Stimulated activated CD4-positive, alpha-beta T cell treated with anti-CD3 and anti-CD28 coated beads, Interleukin-4, amount 100 ng/mL, for 1 hour (primary cell): ENCODE measurements around the gene C1QTNF3.
"Not testable (repeated sequence)": the region's sequence is repeated elsewhere in the genome, so short reads cannot be mapped to it uniquely, and the experiment has no call there.

Source experiments
- DNase-seq: peaks from one replicate; pipeline ENCODE4 v3.0.0-alpha.2; 2020

The C1QTNF3 gene, protein sequence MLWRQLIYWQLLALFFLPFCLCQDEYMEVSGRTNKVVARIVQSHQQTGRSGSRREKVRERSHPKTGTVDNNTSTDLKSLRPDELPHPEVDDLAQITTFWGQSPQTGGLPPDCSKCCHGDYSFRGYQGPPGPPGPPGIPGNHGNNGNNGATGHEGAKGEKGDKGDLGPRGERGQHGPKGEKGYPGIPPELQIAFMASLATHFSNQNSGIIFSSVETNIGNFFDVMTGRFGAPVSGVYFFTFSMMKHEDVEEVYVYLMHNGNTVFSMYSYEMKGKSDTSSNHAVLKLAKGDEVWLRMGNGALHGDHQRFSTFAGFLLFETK

DNA sequence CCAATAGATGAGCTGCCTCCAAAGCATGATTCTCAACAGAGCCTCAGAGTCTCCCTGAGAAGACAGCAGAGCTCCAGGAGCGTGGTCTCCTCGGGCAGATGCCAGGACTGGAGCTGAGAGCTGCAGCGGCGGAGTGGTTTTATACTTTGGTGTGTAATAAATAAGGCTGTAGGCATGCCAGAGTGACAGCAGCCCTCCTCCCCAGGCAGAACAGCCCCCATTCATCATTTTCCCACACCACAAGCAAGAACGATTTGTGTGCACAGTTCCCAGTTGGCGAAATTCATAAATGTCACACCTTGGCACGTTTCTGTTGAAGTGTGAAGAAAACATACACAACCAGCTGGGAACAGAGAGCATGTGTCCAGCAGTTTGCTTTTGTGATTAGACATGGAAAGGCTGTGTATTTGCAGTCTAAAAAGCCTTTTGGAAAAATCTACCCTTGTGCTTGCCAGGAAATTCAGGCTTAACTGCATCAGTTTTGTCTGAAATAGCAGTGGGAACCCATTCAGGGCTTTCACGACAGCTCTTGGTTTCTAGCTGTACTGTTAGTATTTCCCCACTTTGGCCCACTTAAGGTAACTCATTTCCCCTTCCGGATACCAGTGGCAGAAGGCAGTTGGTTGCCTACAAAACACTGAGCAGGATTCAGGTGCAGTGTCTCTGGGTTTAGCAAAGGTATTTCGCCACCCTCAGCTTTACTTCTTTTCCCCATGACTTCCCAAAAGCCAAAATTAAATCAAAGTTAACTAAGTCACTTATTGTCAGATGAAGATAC lies at the start of gene C1QTNF3:
Gene C1QTNF3 (minus strand): TSS at position 115 of the 778 bp plus-strand sequence. CDS start 88 bp downstream, at position 27.
- DNase-seq, result no peak

DNA sequence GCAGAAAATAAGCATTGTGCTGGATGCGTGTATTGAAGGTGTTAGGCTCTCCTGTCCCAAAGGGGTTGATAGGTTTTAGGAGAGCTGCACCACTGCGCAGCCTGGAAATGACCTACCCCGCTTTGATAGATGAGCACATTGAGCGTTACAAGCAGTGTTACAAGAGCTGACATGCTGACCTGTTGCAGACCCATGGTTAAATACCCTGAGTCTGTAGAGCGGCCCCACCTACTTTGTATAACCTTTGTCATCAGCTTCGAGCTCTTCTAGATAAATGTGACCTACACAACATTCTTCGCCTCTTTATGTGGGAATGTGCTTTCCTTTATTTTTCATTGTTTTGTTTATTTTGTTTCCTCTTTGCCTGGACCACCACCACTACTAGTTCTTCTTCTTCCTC lies 48.0 kb upstream of the C1QTNF3 start:
- DNase-seq, result not testable (repeated sequence)

DNA sequence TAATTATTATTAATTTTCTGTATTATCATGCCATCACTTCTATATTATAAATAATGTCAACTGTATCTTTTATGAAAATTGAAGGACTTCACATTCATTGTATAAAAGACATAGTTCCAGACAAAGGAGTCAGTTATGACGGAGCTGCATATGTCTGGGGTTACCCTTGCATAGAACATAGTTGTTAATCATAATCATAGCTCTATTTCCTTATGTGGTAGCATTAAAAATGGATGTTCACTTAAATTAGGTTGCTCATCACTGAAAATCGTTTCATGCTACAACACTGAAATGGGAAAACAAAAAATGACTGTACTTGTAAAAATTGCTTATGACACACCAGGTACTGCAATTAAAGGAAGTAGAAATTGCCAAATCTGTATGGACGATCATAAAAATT lies 46.8 kb upstream of the C1QTNF3 start:
- not testable (repeated sequence) for DNase-seq

DNA sequence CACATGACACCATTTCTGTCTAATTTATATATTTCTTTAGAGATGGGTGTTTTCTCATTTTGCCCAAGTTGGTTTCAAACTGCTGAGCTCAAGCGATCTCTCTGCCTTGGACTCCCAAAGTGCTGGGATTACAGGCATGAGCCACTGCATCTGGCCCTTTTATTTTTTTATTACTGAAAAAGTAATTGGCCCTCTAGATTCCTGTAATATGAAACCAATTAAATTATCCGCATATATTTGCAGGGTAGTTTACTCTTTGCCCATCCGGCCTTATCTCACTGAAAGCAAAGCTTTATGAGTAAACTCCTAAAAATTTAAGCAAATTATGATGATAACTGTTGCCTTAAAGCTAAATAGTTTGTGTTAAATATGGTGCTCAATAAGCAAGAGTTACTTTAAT lies 44.7 kb upstream of the C1QTNF3 start:
- not testable (repeated sequence) for DNase-seq

DNA sequence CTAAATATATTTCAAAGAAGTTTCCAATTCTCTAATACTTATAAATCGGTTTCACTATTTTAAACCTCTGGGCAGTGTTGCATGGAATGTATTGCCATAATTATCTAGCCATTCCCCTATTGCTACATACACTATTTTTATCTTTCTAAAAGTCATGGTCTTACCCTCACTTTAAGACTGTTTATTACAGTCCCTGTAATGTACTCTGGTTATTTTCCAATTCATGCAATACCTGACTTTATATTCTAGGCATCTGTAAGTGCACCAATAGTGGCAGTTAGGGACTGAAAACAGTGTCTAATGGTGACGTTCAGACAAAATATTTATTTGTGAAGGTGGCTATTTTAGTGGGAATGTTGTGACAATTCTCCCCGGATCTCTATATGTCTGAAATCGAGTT lies 40.9 kb upstream of the C1QTNF3 start:
- DNase-seq, result not testable (repeated sequence)

DNA sequence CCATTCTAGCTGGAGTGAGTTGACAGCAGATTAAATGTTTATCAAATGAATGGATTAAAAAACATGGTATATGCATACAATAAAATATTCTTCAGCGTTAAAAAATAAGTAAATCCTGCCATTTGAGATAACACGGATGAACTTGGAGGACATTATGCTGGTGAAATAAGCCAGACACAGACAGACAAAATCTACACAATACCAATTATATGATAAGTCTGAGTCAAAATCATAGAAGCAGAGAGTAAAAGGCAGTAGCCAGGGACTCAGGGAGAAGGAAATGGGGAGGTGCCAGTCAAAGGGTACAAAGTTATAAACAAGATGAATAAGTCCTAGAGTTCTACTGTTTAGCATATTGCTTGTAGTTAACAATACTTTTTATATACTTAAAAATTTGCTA lies 36.5 kb upstream of the C1QTNF3 start:
- not testable (repeated sequence) for DNase-seq

DNA sequence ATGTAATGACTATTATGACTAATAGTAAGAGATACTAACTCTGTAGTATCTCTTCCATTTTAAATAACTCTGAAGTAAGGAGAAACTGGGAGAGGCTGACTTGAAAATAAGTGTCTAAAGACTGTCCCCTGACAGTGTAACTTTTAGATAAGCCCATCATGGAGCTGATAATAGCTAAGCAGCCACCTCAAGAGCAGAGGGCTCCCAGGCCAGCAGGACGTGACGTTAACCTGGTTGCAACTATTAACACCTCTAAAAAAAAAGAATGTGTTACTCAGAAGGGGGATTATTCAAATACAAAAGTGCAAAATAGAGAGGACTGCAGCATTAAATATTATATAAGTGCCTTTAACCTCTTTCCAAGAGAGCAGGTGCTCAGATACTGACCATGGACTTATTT lies 34.6 kb upstream of the C1QTNF3 start:
- DNase-seq, result not testable (repeated sequence)

DNA sequence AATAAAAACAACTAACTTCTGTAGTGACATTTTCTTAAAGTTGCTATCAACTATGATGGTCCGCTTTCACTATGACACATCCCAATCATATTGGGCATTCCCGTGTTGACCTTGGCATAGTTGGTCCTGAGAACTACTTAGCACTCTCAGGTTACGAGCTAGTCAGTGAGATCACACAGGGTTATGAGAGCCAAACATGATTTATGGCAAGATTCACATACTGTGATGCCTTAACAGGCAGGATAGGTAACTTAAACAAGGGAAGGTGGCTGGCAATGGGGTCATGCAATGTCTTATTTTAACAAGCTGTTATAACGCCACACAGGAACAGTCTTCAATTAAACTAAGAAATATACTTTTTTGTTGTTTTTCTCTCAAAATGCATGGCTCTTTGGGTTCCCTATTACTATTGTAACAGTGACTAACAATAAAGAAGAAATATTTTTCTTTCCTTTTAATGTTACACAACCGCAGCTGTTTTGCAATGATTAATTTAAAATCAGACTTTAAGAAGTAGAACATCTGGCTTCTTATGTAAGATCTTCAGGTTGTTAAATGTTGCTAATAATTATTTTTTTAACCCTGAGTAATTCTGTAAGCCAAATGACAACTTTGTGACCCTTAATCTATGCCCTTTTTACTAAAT lies 33.8 kb upstream of the C1QTNF3 start:
- not testable (repeated sequence) for DNase-seq

DNA sequence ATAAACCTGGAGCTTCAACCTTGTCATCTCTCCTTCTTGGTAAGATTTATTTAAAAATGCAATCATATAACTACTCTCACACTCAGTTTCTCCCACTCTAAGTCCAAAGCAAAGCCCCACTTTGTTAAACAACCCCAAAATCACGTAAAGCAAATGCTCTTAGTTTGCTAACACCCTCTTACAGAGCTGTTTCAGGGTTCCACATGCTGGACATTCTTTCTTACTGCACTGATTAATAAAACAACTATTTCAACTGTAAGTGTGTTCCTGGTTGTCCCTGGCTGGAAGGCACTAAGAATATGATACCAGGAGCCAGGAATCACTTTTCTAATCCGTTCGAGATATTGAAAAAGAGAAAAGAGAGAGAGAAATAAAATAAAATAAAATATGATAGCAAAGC lies 31.5 kb upstream of the C1QTNF3 start:
- DNase-seq, result not testable (repeated sequence)

DNA sequence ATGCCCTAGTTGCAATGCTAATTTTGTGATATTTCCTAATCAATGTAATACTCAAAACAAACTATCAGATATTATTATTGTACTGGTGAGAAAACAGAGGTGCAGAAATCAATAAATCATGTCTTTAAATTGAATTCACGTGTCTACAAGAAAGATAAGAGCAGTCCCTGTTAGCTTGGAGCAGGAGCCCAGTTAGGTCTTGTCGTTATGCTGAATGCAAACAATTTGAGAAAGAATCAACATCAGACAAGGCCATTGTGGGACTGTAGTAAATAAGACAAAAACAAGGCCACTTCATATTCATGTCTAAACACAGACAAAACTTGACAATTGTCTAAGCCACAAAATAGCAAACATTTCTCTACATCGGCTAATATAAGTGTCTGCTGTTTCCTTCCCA lies 31.1 kb upstream of the C1QTNF3 start:
- DNase-seq, result not testable (repeated sequence)

DNA sequence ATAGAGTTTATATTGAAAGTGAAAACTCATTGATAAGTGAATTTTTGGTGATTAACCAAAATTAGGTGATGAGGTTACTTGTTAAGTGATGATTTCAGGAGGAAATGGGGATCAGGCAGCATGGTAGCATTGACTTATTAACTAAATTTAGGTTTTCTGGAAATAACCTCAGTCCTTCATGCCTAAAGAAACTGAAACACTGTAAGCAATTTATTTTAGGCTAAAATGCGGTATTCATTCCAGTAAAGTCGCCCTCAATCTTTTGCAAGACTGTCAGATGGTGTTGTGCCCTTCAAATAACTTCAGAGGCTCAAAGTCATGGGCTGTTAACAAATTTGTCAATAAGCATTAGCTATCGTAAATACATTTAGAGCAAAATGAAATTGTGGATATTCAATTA lies 27.6 kb upstream of the C1QTNF3 start:
- DNase-seq, result not testable (repeated sequence)

DNA sequence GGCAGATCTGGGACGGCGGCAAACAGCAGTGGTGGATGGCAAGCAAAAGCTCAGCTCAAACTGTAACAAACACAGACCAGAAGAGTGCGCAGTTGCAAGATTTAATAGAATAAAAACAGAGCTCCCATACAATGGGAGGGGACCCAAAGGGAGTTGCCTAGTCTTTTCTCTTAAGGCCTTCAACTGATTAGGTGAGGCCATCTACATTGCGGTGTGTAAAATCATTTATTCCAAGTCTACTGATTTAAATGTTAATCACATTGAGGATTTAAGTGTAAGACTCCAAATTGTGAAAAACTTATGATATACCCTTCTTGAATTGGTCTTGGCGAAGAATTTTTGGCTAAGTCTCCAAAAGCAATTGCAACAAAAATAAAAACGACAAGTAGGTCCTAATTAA lies 21.6 kb upstream of the C1QTNF3 start:
- DNase-seq, result no peak

DNA sequence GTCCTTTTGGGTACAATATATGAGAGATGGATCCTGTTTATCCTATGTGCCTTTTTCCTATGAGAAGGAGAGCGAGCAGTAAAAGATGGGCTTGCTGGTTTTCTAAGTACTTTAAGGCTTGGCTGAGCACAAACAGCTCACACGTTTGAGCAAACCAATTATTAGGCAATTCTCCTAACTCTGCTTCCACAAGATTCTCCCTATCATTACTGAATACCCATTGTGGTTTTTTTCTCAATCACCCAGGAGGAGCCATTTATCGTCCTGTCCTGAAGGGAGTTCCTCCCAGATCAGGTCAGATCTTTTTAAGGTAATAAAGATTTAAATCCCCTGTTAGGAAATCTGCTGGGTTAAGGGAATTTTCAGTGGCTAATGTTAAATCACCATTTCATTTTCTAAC lies 19.4 kb upstream of the C1QTNF3 start:
- no peak for DNase-seq

DNA sequence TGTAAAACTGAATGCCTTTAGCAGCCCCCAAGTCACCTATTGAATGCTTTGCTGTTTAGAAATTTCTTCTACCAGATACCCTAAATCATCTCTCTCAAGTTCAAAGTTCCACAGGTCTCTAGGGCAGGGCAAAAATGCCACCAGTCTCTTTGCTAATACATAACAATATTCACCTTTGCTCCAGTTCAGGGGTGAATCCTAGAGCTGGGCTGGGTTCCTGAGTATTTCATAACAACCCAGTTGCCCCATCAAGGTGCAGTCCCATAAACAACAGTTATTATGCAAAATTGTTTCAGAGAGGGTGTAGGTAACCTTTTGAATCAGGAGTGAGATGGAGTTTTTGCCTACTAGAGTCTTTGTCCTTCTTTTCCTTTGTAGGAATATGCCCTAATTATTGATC lies 19.0 kb upstream of the C1QTNF3 start:
- no peak for DNase-seq

DNA sequence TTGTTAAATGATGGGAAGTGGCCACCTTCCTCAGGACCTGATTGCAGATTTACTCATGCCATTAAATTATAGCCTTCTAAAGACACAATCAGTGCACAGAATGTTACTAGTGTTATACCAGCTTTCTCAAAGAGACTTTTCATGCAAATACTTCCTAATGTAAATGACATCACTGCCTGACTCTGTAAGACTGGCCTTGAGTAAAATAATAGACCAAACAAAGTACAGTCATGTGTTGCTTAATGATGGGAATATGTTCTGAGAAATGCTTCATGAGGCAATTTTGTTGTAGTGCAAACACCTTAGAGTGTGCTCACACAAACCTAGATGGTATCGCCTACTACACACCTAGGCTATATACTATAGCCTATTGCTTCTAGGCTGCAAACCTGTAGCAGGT lies 17.0 kb upstream of the C1QTNF3 start:
- no peak for DNase-seq

DNA sequence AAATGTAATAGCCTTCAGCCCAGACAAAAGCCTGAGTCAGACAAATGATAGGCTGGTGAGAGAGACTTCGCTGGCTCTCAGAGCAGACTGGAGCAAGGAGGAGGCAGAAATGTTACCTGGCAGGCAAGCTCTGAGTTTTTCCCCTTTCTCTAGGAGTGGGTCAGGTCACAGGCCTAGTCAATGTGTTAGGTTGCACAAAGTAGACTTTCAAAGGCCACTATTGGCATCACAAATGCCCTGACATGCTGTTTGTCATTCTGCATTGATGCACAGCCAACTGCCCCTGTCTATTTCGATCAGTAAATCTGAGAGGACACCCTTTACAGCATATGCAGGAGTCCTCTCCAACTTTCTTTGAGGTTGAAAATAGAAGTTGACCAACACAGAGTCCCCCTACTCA lies 15.5 kb upstream of the C1QTNF3 start:
- no peak for DNase-seq

DNA sequence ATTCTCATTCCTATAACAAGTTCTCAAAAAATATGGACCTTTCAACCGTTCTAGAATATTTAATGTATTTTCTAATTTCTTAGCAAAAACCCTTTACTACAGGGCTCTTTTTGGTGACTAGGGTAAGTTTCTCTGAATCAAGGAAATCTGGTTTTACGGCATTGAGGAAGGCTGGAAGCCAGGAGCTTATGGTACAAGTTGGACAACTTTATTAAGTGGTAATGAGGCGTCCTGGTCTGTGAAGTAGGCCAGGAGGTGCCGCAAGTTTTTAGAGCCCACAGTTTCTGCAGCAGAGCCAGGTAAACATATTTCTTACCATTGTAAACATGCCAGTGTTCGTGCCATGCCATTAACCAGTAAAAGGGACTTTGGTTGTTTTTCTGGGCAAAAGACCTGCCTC lies 14.6 kb upstream of the C1QTNF3 start:
- no peak for DNase-seq

DNA sequence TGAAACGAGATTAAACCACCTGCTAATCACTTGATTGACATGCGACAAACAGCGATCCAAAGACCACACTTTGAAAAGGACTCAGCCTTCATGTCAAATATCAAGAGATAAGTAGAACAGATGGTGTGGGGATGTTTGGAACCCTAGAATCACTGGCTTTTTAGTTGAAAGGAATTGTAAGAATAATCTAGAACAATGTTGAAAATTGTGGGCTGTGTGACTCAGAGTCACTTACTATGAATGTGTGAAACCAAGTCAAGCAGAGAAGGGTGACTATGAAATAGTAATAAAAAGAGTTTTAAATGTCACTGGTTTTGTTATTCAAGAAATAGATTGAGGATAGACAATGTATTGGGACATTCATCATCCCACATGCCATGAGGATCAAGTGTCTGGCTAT lies 14.1 kb upstream of the C1QTNF3 start:
- DNase-seq, result no peak

DNA sequence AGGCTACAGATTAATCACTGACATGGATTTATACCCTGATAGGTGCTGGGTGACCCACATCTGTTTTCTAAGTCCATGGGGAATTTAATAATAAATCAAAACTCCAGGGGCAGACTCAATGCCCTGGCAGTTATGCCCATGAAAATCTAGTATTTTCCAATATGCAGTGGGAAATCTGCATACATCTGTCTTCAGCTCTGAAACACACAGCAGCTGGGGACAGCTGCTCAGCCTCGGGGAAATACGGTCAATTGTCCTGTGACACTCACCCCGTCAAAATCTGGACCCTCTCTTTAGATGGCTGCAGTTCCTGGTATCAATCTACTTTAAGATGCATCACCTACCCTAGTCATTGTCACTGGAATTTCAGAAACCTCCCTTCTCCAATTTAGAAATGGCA lies 12.7 kb upstream of the C1QTNF3 start:
- no peak for DNase-seq

DNA sequence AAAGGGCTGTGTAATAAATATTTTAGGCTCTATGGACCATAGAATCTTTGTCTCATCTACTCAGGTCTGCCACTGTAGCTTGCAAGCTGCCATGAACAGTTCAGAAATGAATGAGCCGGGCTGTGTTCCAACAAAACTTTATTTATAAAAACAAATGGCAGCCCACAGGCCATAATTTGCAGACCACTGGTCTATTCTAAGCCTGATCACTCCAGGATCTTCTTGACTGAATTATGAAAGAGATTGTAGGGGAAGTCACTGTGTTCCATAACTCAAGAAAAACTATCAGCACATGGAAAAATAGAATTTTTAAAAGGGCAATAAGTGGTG lies 11.4 kb upstream of the C1QTNF3 start:
- no peak for DNase-seq

DNA sequence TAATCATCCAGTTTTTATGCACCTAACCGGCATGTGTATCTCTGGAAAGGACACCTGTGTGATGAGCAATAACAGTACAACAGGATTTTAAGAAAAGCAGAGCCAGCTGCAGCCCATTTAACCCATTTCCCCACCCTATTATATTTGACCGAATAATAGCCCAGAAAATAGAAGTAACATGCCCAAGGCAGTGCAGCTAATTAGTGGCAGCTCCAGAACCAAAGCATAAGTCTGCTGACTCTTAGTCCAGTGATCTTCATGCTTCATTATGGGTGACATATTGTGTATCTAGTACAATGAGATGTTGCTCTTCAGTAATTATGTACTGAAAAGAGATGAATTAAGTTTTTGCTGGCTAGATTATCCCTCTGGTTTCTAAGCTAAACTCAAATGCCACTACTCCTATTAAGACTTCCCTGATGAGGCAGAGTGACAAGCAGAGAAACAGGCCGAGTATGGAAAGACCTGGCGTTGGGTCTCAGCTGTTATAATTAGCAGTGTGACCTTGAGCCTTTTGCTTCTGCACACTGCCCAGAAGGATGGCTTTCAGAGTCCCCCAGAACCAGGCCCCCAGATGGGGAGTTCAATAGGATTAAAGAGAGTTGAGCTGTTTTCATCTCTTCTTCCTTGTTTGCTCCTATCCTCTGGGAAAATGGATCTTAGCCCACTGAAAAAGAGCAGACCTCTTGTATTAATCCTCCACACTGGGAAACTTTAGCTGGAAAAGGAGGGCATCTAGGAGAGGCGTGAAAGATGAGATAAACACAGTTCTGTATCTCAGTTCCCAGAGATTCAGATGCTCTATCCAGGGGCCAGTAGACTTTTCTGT lies 10.8 kb upstream of the C1QTNF3 start:
- DNase-seq, result no peak

DNA sequence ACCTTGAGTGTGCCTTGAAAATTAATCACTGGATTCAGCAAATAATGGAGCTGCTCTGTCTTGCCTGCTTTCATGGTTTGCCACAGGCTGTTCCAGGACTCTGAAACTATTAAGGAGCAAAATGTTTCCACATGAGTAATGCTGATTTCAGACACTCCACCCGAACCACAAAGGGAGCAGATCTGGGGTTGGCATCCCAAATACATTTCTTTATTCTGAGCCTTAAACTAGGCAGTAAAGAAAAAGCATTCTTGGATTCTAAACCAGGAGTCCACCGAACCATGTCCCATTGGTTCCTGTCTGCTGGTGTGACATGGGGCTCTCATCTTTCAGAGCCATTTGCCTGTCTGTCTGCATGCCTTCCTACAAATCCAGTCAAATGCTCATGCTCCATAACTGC lies 10.1 kb upstream of the C1QTNF3 start:
- DNase-seq, result no peak

DNA sequence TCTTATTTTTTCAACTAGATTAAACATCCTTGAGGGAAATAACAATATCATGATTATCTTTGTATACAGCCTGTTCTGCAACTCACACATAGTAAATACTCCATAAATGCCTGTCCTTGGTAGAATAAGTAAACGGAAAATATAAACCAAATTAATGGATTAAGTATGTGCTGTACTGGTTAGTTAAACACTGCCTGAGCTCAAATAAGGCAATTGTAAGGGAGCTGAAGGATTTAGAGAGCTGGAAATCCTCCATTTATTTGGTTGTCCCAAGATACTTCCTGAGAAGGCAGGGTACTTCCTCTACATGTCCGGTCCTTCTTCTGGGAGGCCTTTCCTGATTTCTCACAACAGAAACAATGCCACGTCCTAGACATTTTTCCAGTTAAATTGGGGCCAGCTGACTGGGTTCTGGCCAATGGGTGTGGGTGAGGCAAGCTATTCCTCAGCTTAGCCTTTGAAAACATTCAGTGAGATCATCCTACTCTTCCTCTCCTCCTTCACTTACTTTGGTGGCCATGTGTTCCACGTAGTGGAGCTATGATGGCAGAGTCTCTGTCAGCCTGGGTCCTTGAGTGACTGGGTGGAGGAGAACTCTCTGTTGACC lies 8.5 kb upstream of the C1QTNF3 start:
- no peak for DNase-seq
